IPS-NIHi7 (cell line): ENCODE data around the gene POLR1C.
"Not testable (repeated sequence)": the region's sequence is repeated elsewhere in the genome, so short reads cannot be mapped to it uniquely, and the experiment has no call there.

Experiments
- DNase-seq: peaks from one replicate; pipeline ENCODE4 v3.0.0; 2012; ENCODE audit warnings: mixed read lengths; ENCODE audit errors: extremely low spot score

POLR1C gene

DNA sequence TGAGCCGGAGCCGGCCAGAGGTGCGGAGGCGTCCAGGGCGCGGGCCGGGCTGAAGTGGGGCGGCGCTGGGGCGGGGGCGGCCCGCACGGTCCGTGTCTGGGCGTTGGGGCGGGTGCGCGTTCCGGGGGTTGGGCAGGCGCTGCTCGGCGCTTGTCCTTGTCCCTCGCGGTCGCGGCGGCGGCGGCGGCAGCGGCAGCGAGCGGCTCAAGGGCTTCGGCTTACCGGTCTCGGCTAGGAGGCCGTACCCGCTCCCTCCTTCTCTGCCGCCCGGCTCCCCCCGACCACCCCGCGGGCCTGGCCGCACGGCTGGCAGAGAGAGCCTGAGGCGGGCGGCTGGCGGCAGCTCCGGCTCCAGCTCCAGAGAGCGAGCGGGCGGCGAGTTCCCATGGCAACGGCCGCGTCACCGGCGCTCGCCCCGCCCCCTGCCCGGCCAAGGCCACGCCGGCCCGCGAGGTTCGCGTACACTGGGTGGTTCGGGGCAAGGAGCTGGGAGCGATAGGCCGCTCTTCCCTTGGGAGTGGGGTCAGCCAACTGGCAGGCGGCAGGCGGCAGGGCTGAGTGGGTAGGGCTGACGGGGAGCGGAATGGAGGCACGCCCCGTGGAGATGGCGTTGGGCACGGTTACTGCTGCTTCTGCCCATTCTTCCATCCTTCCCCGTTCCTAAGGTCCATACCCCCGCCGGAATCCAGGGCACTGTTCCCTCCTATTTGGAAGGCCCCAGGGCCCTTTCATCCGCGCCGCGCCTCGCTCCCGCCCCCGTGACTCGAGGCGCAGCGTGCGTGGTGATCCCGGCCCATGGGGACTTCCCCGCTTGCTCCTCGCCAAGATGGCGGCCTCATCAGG is 6.7 kb upstream of the POLR1C start, which contains the start of gene LRRC73:
Gene LRRC73 (minus strand): TSS at position 363 of the 843 bp plus-strand sequence. CDS start 561 bp downstream, outside the sequence.
- peak; percentile 87 for DNase-seq

DNA sequence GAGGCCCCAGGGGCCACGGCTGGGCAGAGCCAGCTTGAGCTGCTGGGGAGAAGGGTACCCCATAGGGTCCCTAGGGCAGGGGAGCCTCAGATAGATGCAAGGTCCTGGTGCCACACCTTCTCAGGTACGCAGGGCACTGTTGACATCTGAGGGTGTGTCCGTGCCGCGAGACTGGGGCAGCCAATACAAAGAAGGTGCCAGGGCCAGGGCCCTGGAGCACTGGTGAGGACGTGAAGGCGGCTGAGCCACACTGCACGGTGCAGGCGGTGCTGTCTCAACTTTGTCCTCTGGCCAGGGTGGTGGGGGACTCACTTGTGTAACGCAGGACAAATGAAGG is 6.1 kb upstream of the POLR1C start:
- DNase-seq, result no peak

DNA sequence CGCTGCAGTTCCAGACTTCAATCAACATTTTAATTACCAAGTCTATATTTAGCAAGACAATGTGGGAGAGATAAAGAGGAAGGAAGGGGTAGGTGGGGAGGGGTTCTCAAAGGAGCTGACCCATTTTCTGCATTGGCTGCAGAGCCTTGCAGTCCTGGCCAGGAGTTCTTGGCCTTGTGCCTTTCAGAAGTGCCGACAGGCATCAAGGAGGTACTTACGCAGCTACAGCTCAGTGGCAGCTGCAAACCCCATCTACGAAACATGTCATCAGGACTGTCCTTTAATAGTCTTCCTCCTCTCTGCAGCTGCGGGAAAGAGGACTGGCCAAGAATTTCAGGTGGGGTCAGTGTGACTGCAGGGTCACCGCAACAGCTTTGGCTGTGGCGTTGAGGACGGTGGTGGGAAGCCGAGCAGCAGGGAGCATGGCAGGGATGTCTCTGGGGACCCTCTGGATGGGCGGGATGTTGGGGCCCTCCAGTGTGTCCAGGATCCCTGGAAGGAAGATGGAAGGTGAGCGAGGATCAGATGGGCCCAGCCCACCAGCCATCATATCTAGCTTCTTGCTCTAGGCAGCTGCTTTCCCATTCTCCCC is 5.0 kb upstream of the POLR1C start:
- no peak for DNase-seq

DNA sequence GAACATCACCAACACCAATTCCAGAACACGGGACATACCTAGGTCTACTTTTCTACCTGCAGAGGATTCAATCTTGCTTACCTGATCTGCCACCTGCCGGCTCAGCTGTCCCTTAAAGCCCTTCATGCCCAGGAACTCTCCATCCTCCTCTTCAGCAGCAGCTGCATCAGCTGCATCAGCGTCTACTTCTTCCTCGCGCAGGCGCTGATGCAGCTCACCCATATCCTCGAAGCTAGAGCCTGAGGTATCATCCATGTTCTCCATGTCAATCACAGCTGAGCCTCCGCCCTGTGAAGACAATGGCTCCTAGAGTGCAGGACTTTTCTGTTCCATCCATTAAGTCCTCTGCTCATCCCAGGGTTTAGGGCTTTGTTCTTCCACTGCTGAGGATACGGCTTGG is 1.1 kb upstream of the POLR1C start:
- no peak for DNase-seq

DNA sequence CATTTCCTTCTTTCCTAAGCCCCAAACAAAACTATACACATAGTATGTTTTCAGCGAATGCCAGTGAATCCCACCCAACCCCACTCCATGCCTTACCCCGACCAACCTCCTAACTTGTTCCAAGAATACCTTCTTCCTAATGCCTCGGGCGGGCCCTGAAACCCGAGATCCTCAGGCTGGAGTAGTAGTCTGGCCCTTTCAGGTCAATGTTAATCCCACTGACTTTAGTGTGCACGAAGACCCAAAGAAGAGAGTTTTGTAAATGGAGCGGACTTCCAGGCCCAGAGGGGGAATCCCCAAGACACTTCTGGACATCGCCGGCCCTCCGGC is 557 bp upstream of the POLR1C start:
- DNase-seq, result no peak

DNA sequence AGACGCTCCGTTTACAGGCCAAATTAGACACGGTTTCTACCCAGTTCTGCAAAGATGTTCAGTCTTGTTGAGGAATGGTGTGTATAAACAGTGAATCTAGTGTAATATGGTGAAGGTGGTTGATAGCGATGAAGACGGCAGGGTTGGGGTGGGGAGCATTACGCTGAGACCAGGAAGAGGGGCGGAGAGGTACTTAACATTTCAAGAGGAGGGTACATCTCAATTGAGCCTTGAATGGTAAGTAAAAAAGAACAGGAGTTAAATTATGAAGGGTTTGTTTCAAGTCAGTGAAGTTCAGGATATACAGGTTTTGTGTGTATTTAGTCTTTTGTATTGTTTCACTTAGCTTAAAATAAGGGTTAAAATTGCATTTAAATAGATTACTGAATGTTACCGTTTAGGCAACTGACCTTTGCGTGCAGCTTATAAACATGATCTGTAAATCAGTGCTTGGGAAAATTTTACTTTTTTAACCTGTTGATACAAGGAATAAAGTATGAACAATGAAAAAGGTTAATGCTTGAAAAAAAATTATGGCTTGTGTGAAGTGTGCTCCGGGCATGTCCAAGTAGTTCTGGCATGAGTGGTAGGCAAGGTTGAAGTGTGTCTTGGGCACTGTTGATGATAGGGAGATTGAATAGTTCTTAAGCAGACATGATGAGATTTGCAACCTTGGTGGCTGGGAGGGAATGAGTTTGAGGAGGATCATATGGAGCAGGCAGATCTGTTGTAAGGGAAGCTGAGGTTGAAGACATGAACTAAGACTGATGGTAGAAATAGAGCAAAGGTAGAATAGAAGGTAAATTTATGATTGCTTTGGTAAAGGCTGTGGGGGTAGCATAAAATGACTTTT is 842 bp downstream of the POLR1C start:
- peak; percentile 31 for DNase-seq

DNA sequence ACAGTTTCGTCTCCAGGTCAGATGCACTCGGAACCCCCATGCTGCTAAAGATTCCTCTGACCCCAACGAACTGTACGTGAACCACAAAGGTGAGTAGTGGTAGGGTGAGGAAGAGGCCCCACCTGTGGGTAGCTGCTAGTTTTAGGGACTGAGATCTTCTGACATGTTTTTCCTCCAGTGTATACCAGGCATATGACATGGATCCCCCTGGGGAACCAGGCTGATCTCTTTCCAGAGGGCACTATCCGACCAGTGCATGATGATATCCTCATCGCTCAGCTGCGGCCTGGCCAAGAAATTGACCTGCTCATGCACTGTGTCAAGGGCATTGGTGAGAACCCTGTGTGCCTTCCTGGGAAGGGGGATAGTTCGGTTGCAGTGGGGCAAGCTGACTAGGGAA is 3.2 kb downstream of the POLR1C start:
- no peak for DNase-seq

DNA sequence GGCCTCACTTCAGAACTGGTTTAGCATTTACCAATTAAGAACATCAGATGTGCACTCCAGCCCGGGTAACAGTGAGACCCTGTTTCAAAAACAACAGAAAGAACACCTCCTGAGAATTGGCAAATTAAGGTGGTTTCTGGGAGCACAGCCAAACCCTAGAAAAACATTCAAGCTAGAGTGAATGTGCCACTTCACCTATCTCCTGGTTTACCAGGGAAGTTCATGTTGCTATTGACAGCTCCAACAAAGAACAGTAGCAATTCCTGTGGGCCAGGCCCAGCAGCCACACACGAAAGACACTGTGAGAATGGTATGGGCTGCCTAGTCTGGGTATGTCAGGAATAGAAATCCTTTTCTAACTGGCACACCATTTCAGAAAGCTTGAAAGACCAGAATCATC is 4.9 kb downstream of the POLR1C start:
- DNase-seq, result no peak

DNA sequence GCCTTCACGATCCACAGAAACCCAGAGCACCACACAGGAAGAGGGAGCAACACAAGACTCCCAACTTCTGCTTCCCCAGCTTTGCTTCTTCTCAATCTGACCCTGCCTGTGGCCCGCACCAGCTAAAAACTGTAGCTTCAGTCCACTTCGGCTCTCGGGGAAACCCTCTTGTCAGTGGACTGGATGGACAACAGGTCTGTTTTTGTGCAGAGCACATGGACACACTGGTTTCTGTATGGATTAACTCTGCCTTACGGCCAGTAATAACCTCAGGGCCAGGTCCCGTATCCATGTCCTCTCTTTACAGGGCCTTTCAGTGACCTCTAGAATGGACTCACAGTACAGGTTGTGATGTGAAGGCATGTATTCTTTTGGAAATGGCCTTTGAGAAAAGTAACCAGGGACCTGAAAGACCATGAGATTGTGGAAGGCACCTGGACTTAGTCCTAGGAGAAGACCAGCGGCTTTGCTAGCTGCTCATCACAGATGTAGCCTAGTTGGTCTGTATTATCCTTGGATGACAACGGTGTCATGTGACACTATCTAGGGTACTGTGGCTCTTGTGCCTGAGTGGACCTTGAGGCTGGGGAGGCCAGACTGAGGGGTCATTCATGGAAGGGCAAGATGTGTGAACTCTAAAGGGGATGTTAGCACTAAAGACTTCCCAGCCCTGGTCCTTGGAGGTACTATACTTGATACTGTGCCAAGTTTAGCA is 5.8 kb downstream of the POLR1C start:
- DNase-seq, result no peak

DNA sequence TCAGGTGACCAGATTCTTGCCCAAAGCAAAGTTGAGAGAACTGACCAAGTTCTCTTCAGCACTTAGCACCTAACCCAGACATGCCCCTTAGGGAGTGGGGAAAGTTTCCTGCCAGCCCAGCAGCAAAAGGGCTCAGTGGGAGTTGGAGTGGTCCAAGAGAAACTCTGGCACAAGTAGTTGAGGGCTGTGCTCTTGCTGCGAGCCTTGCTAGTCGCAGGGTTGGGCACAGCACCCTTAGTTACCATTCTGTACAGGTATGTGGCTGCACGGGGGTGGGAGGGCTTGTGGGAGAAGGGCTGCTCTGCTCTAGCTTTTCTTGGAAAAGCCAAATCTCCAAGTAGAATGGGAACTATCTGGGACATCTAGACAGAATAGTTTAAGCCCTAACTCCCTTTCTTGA is 6.4 kb downstream of the POLR1C start:
- no peak for DNase-seq

DNA sequence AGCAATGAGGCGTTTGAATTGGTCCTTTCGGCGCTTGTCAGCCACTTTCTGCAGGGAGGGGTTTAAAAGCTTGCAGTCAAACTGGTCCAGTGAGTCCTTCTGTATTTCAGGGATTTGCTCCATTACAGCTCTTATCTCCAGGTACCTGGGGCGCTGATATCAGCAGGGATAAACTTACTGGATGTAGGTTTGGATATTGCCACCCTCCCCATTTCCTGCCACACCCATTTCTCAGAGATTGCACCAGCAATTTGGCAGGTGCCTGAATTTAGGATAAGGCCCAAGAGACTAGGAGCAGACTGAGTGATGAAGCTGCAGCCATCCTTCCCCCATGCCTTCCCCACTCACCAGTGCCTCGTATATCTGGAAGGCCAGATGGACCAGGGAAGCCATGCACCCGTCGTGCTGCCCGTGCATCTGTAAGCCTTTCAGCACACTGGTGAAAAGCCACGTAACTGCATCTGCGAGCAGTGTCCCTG is 7.6 kb downstream of the POLR1C start:
- DNase-seq, result no peak

DNA sequence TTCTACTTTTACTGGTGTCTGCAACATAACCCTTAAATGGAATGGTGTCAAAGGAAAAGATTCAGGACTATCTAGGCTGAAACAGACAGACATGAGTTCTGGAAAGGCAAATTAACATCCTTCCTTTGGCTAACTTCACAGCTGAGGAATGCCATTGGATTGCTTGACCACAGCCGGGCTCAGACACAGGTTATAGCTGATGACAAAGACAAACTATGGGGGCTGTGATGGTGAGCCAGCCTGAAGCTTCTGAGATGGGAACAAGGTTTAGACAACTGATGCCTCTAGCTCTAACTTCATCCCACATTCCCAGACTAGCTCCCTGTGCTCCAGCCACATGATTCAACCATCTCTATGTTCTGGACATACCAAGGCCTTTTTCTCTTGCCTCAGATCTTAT is 15.3 kb downstream of the POLR1C start:
- DNase-seq, result no peak

DNA sequence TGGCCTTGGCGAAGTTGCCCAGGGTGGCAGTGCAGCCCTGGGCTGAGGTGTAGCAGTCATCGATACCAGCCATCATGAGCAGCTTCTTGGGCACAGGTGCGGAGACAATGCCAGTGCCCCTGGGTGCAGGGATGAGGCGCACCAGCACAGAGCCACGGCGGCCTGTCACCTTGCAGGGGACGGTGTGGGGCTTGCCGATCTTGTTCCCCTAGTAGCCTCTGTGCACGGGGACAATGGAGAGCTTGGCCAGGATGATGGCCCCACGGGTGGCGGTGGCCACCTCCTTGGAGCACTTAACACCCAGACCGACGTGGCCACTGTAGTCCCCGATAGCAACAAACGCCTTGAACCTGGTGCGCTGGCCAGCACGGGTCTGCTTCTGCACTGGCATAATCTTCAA is 22.1 kb downstream of the POLR1C start:
- not testable (repeated sequence) for DNase-seq

DNA sequence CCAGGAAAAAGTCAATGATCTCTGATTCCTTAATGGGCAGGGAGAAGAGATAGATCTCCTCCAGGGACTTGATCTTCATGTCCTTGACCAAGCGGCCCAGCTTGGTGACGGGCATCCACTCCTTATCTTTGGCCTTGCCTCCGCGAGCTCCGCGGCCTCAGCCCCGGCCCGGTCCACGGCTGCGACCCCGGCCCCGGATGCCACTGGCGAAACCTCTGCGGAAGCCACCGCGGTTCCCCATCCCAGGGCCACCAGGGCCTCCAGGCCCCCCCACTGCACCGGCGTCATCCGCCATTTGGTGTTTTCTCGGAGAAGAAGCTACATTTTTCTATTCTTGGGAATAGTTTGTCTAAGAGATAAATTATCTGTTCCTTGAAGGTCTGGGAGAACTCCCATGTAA is 22.5 kb downstream of the POLR1C start:
- not testable (repeated sequence) for DNase-seq

DNA sequence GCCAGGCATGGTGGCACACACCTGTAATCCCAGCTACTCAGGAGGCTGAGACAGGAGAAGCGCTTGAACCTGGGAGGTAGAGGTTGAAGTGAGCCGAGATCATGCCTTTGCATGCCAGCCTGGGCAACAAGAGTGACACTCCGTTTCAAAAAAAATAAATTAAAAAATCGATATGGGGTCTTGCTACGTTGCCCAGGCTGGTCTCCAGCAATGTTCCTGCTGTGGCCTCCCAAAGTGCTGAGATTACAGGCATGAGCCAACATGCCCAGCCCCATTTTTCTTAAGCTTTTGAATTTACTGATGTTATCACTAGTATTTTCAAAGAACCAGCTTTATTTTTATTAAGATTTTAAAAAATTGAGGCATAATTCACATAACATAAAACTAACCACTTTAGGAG is 23.6 kb downstream of the POLR1C start:
- no peak for DNase-seq

DNA sequence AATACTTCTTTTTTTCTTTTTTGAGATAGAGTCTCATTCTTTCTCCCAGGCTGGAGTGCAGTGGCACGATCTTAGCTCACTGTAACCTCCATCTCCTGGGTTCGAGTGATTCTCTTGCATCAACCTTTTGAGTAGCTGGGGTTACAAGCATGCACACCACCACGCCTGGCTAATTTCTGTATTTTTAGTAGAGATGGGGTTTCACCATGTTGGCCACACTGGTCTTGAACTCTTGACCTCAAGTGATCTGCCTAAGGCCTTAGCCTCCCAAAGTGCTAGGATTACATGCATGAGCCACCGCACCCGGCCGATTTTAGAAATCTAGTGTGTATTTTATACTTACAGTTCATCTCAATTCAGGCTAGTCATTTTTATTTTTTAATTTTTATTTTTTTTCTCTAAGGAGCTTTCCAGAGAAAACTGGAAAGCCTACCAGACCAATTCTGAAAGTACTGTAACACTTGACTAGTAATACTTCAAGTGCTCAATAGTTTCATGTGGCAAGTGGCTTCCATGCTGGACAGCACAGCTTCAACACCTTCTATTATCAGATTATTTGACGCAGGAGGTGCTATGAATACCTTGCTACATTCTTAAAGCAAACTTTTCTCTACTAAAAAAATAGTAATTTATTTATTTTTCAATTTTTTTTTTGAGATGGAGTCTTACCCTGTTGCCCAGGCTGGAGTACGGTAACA is 25.0 kb downstream of the POLR1C start:
- DNase-seq, result no peak

DNA sequence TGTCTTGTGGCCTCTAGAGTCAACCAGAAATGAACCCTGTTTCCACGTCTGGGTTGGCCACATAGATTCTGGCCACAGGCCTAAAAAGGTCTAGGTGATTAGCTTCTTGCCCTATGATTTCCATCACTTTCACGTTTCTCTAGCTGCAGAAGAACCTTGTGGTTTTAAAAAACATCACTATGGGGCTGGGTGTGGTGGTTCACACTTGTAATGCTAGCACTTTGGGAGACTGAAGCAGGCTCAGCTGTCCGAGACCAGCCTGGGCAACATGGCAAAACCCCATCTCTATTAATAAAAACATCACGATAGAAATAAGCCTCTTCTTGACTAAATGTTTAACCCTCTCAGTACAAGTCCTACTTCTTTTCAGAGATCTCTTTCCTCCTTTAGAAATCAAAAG is 27.6 kb downstream of the POLR1C start:
- no peak for DNase-seq

DNA sequence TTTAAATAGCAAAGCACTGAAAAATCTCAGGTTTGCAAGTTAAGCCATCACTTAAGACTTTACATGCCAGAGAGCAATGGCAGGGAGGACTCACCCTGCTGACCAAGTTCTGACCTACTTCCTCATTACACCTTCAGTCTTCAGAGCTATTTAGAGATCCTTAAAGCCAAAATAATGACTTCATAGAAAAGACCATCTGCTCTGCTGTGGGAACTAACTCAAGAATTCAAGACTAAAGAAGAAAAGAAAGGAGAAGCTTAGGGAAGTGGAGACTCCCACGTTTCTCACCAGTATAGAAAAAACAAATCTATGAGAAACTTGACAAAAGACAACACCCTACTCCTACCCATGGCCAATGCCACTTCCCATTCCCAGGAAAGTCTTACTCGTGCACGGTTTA is 30.3 kb downstream of the POLR1C start:
- DNase-seq, result no peak

DNA sequence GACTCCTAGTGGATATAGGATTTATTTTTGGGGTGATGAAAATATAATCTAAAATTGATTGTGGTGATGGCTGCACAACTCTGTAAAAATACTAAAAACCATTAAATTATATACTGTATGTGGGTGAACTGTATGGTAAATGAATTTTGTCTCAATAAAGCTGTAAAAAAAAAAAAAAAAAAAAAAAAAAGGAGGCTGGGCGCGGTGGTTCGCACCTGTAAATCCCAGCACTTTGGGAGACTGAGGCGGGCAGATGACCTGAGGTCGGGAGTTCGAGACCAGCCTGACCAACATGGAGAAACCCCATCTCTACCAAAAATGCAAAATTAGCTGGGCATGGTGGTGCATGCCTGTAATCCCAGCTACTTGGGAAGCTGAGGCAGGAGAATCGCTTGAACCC is 40.7 kb downstream of the POLR1C start:
- not testable (repeated sequence) for DNase-seq

DNA sequence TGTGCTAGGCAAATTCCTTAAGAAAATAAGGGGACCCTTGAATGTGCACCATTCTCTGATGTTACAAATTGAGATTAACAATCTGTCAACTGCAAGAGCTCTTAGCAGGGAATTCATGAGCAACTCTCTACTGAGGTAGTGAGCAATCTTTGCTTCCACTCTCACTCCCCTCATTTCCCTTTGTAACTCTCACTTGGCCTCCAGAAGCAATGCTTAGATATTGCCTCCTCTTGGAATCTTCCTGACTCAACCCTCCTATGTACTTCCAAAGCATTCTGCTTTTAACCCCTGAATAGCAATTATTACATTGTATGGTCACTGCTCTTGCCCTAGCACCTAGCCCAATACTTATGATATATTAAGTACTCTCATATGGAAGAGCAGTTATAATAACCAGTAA is 42.4 kb downstream of the POLR1C start:
- no peak for DNase-seq

DNA sequence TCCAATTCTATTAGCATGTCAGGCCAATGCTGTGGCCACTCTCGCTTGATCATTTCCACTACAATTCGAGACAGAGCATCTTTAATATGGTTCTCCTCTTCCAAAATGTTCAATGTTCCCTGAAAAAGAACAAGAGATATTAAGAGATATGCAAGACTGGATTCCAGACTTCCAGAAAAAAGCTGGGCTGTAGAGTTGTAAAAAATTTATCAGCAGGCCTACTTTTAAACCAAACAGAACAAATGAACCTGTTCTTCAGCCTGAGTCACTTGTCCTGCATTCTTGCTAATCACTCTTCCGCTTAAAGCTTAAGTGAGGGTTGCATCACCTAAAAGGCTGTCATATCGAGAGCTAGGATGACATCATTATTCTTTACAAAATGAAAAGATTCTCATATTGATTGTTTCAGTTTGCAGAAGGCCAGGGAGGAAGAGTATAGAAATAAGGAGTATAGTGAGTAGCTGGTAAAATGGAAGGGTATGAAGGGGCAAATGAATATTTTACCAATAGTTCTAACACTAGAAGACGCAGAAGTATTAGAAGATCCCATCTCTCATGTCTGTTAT is 54.1 kb downstream of the POLR1C start:
- no peak for DNase-seq
